ENCODE data around the gene MEOX1.

MEOX1 gene

DNA sequence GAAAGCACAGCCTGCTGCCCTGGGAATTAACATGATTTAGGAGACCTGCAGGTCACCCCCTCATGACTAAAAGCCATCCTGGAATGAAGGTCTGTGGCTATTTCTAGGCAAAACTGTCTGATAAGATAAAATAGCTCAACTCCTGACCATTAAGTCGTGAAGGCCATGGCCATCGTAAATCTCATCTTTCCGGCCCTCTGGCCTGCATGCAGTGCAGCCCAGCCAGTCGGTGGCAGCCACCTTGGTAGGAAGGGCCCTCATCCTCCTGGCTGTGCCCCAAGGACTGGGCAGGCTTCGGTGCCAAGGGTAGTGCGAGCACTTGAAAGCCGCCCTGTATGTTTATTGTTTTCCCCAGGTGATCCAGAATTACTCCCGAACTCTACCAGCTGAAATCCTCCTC is 18.2 kb upstream of the MEOX1 start:
- no peak for DNase-seq

GRCh38 chr17:43679401-43679800 is 17.7 kb upstream of the MEOX1 start:
- DNase-seq: no peak

GRCh38 chr17:43676471-43676870 is 14.7 kb upstream of the MEOX1 start:
- DNase-seq: no peak

GRCh38 chr17:43674394-43674793 is 12.7 kb upstream of the MEOX1 start:
- DNase-seq: no peak

- no peak for DNase-seq
Observed at GRCh38 chr17:43673516-43674323, 12.0 kb upstream of the MEOX1 start.

GRCh38 chr17:43671755-43672519 is 10.2 kb upstream of the MEOX1 start:
- no peak for DNase-seq

DNA sequence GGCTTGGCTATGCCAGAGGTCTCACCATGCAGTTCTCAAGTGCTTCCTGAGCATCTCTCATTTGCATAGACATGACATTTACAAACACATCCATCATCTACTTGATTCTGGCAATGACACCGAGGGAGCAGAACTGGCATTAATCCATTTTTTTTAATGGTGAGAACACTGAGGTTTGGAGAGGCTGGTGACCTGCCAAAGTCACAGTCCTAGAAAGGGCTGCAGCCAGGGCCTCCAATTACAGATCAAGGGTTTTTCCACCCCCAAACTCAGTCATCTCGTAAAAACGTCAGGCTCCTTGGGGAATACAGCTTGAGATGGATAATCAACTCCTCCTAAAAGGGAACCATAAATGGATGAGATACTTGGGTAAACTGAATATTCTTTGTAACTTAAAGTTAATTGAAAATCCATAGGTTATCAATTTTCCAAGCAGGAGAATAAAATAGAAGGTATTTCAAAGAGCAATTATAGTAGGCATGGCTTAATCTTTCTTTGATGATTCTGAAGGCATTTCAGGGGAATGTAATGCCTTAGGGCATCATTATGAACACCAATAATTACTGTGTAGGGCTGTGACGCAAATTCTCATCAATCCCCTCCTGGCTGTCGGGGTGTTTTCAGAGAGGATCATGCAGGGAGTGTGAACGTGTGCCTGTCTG is 9.4 kb upstream of the MEOX1 start:
- DNase-seq: no peak

GRCh38 chr17:43670645-43671030 is 8.9 kb upstream of the MEOX1 start:
- DNase-seq: no peak

DNA sequence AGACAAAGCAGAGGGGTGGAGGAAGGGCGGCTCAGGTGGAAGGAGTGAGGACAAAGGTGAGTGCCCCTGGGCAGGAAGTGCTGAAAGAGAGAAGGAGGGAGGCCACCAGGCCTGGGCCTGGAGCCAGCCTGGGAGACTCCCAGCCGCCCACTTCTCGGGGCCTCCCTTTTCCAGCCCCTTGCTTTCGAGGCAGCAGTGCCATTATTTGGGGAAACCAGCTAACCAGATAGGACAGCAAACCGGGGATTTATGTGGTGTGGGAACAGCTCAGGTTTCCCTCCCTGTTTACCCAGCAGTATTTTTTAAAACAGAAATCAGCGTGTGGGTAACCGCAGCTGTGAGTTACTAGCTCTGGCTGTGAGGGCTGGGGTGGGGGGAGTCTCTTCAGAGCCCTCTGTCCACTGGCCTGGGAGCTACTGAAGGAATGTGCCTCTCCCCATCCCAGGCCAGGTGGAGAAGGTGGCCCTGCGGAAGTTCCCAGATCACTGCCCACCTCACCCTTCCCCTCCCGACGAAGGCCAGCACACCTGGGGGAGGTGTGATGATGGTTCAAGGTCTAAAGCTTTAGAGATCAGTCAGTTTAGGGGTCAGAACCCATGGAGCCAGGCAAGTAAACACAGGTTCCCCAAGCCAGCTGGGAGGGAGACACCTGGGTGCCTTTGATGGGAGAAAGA is 8.4 kb upstream of the MEOX1 start:
- DNase-seq: no peak

GRCh38 chr17:43667947-43668348 is 6.2 kb upstream of the MEOX1 start:
- DNase-seq: no peak

DNA sequence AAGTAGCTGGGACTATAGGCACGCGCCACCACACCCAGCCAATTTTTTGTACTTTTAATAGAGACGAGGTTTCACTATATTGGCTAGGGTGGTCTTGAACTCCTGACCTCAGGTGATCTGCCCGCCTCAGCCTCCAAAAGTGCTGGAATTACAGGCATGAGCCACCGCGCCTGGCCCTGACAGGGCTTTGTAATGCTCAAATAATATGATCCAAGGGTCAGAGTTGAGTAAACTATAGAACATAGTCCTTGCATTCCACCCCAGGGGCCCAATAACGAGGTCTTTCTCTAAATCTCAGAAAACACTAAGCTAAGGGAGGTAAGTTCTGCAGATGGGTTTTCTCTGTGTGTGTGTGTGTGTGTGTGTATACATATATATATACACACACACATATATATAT is 5.8 kb upstream of the MEOX1 start:
- no peak for DNase-seq

DNA sequence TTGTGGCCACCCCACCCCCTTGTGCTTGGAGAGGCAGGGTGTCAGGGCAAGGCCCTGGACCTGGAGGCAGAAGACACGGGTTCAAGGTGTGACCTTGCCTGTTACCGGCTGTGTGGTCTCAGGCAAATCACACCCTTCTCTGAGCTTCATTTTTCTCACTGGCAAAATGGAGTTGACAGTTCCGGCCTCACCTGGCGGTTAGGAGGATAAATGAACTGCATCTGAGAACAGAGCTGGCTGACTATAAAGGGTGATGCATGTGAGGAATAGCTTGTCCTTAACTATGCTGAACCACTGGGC is 4.2 kb upstream of the MEOX1 start:
- DNase-seq: no peak

DNA sequence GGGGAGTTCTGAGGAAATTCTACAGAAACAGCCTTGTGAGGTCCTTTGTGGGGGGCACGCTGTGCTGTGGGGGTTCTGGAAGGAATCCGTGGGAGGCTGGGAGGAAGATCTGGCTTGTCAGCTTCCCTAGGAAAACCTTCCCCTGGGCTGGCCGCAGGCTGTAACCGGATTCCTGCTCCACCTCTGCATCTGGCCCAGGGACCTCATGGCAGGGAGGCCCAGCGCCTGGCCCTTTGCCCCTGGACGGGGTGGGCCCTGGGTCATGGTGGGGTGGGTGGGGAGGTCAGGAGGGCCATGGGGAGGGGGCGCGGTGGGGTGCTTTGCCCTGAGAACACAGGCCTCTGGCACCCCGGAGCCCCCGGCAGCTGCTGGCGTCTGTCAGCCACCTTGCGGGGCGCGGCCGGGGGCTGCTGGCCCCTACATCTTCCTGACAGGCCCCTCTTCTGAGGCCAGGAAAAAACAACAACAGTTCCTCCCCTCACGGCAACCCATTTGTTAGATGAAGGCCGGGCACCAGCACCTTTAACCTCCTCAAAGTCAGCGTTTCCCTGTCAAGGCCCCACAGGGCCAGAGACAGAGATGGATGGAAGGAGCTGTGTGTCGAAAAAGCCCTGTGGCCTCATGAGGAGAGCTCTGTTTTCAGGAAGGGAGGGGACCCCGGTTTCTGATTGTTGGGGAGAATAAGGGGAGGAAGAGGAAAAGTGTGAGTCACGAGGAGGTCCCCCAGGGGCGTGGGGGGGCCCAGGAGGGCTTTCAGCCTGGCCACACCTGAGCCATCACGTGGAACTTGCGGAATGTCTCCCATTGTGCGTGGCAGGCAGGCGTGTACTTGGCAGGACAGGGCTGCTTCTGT is 3.6 kb upstream of the MEOX1 start:
- DNase-seq: no peak

DNA sequence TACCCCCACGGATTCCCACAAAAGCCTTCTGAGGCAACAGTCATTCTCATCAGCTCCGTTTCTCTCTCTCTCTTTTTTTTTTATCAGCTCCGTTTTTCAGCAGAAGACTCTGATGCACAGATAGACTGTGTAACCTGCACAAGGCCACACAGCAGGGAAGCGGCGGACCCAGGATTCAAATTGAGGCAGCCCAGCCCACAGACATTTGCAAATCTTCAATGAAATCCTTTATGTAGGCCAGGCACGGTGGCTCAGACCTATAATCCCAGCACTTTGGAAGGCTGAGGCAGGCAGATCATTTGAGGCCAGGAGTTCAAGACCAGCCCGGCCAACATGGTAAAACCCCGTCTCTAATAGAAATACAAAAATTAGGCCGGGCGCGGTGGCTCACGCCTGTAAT is 2.4 kb upstream of the MEOX1 start:
- no peak for DNase-seq

DNA sequence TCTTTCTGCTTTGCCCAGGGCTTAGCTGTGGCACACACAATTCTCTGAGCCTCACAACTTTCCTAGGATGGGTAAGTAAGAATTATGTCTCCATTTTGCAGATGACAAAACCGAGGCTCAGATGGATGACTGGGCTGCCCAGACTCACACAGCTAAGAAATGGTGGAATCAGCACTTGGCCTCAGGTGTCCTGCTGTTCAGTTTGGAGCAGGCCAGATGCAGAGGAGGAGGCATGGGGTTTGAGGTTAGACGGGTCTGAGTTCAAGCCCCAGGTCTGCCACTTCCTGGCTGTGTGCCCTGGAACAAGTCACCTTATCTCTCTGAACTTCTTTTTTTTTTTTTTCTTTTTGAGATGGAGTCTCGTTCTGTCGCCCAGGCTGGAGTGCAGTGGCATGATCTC is 1.7 kb upstream of the MEOX1 start:
- DNase-seq: no peak

DNA sequence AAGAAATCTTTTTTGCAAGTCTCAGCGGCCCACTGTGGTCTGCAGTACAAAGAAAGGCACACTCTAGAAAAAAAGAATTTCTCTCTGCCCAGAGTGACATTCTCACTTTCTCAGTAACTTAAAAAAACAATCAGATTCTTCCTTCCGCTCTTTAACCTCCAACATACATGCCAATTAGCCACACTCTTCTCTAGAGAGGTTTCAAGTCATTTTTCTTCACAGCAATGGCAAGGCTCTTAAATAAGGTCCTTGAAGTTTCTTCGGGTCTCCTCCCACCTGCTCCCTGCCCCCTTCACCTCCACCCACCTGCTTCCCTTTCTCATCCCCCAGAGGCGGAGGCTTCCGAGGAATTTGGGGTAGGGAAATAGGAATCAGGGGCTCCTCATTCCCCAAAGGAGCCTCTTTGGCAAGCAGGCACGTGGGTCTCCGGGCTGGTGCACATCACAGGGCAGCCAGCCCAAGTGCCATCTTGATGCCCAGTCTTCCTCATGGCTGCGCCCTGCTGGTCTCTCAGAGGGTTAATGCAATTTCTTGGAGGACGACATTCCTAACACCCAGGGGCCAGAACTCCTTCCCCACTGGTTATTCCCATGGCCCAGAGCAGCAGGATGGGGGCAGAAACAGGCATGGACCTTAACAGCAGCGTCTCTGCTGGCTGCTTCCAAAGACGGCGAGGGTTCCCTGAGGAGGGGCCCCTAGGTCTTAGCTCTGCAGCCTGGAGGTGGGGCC is 855 bp upstream of the MEOX1 start:
- DNase-seq: no peak

DNA sequence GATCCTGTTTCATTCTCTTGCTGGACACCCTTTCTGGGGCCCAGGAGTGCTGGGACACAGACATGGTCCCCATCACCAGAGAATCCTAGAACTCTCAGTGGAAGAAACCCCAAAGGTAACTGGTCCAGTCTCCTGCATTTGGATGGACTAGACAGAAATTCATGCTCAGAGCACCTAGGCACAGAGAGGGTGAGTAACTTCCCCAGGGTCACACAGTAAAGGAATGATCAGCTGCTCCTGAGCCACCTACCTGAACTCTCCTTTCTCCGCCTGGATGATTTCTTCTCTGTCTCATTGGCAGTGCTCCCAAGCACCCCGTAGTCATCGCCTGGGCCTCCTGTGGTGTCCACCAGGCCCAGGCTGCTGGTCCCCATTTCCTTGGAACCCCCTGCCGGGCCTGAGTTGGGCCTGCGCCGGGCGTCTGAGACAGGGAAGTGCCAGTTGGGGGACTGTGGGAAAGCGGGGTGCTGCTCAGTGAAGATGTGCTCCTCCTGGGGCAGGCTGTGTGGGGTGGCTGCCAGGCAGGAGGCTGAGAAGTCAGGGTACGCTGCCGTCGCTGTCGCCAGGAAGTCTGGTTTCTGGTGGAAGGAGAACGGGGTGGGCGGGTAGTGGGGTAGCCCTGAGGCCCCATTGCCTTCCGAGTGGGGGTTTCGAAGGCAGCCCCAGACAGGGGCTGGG is 767 bp downstream of the MEOX1 start:
- DNase-seq: no peak

DNA sequence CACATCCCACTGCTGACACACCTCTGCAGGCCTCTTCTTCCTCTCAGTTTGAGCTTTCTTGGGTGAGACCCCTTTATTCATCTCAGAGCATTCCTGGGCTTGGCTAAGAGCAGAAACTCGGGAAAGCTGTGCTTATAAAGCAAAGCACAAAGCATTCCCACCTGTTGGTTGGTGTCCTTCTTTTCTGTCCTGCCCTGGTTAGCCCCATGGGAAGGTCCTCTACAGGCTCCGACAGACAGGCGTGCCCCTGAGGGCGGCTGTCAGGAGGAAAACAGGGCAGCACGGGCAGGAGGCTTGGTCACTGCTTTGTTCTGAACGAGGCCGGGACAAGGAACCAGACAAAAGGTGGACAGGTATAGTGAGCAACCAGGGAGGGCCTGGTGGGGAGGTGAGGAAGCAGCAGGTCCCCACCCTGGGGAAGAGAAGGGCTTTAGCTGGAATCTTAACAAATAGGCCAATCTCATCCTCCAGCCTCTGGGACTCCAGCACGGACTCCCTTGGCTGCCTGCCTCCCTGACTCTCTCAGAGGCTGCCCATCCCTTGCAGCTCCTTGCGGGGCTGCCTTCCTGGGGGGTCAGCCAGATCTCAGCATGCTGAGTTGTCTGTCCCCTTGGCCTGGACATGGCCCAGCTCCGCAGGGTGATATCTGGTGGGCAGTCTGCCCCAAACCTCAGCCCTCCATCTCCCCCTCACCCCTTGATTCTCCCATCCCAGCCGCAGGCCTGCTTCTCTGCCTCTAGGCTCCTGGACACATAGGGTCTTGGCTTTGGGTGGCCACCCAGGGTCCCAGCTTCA is 1.7 kb downstream of the MEOX1 start:
- DNase-seq: no peak

GRCh38 chr17:43658900-43659299 is 2.8 kb downstream of the MEOX1 start:
- DNase-seq: no peak

DNA sequence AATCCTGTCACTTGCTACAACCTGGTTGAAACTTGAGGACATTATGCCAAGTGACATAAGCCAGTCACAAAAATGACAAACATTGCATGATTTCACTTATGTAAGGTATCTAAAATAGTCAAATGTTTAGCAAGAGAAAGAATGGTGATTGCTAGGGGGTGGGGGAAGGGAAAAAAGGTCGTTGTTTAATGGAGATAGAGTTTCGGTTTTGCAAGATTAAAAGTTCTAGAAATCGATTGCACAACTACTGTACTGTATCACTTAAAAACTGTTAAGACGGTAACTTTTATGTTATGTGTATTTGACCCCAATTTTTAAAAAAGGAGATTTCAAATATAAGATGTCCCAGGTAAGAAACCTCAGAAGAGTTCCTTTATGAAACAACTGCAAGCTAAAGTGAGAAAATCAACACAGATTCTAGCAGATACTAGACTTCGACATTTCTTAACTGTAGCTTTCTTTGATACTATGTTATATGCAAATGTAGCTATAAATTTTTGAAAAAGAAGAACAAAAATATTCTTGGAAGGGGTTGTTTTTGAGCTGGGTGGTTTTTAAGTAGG is 5.9 kb downstream of the MEOX1 start:
- DNase-seq: no peak

All from NCI-H524 treated with DMSO at 0.1 percent for 48 hours (cell line).